GM21367 (cell line): ENCODE measurements around the gene PCNX1.
"Not testable (repeated sequence)": the region's sequence is repeated elsewhere in the genome, so short reads cannot be mapped to it uniquely, and the experiment has no call there.

Experiments used
- ATAC-seq: cut with Tn5 transposase; IDR thresholded peaks from one replicate; pipeline ENCODE4 v1.9.1; 2021; ENCODE audit not compliant: unreplicated experiment

PCNX1 gene

GRCh38 chr14:71064747-71065146 lies 157.5 kb downstream of the PCNX1 start:
- not testable (repeated sequence) for ATAC-seq

GRCh38 chr14:71070169-71070568 lies 162.9 kb downstream of the PCNX1 start:
- no peak for ATAC-seq

GRCh38 chr14:71071042-71071441 lies 163.8 kb downstream of the PCNX1 start:
- ATAC-seq = no peak

GRCh38 chr14:71076462-71077092 lies 169.3 kb downstream of the PCNX1 start:
- no peak for ATAC-seq

GRCh38 chr14:71078500-71078899 lies 171.2 kb downstream of the PCNX1 start:
- no peak for ATAC-seq

- no peak for ATAC-seq
Measured at GRCh38 chr14:71086567-71086966, 179.3 kb downstream of the PCNX1 start.

GRCh38 chr14:71089971-71090370 lies 182.7 kb downstream of the PCNX1 start:
- ATAC-seq = no peak

GRCh38 chr14:71094722-71095121 lies 187.5 kb downstream of the PCNX1 start:
- ATAC-seq = no peak

GRCh38 chr14:71096947-71097346 lies 189.7 kb downstream of the PCNX1 start:
- no peak for ATAC-seq

GRCh38 chr14:71103662-71104484 lies 196.6 kb downstream of the PCNX1 start:
- no peak for ATAC-seq

- ATAC-seq = no peak
Measured at GRCh38 chr14:71105177-71105576, 197.9 kb downstream of the PCNX1 start.

- no peak for ATAC-seq
Measured at GRCh38 chr14:71107921-71108320, 200.7 kb downstream of the PCNX1 start.

GRCh38 chr14:71108398-71109119 lies 201.3 kb downstream of the PCNX1 start:
- no peak for ATAC-seq

- ATAC-seq = no peak
Measured at GRCh38 chr14:71113376-71113775, 206.1 kb downstream of the PCNX1 start.

- ATAC-seq = no peak
Measured at GRCh38 chr14:71114565-71114964, 207.3 kb downstream of the PCNX1 start.

GRCh38 chr14:71115306-71115705 lies 208.0 kb downstream of the PCNX1 start:
- no peak for ATAC-seq

- no peak for ATAC-seq
Measured at GRCh38 chr14:71115821-71116567, 208.7 kb downstream of the PCNX1 start.

GRCh38 chr14:71116568-71117122 lies 209.4 kb downstream of the PCNX1 start:
- no peak for ATAC-seq

GRCh38 chr14:71117839-71118743 lies 210.8 kb downstream of the PCNX1 start:
- no peak for ATAC-seq

- ATAC-seq = no peak
Measured at GRCh38 chr14:71119075-71119474, 211.8 kb downstream of the PCNX1 start.
